SK-N-SH (cell line): ENCODE results near the gene TBRG1. TPM values are rescaled to one million over a fixed set of nuclear protein-coding genes. Genes with fewer than 3 reads are reported as not detected.

Source experiments
- CTCF ChIA-PET: fragments of 300-600, 350-600 bp; formaldehyde crosslinking; extraction: SDS; loops from one replicate; lab custom pipeline; 2021; lab: Yijun Ruan, JAX
- POLR2A ChIA-PET: fragments of 350-600 bp; sonication (Branson Sonifier 250); formaldehyde crosslinking; extraction: SDS; loops from one replicate; lab custom pipeline; 2020; ENCODE audit warnings: antibody characterized with exemption, inconsistent platforms; lab: Yijun Ruan, JAX
- DNase-seq: peaks from one replicate; pipeline ENCODE4 v3.0.0; 2012
- H2AFZ ChIP-seq: fragments of 200-600 bp; sonication (generic); 2 replicates; pipeline ENCODE4 v1.8.1; 2016; ENCODE audit warnings: antibody characterized with exemption, mild to moderate bottlenecking, low read depth
- H3F3A ChIP-seq: fragments of 200-600 bp; sonication (generic); replicated peaks from 2 replicates; pipeline ENCODE3; 2016; ENCODE audit warnings: antibody characterized with exemption, mild to moderate bottlenecking; ENCODE audit not compliant: insufficient read depth
- H3K27ac ChIP-seq, 2 experiments: fragments of 200-500 bp in 1 of 2; fragments of 200-600 bp in 1 of 2; sonication (Bioruptor generic) in 1 of 2; sonication (generic), shearing (Covaris generic) in 1 of 2; 2 replicates each; pipeline versions ENCODE4 v1.5.1 to v1.6.1; 2014 to 2016; ENCODE audit warnings: low read depth in 2 of 2, inconsistent platforms in 1 of 2, low read length in 1 of 2, mild to moderate bottlenecking in 1 of 2, mixed read lengths in 1 of 2
- H3K27me3 ChIP-seq: fragments of 200-600 bp; sonication (generic), shearing (Covaris generic); 2 replicates; pipeline ENCODE4 v1.6.1; 2016; ENCODE audit warnings: mixed run types; ENCODE audit not compliant: insufficient read depth
- H3K36me3 ChIP-seq, 2 experiments: fragments of 200-500 bp in 1 of 2; fragments of 200-600 bp in 1 of 2; sonication (Bioruptor generic) in 1 of 2; sonication (generic) in 1 of 2; replicated peaks in 1 of 2; 2 replicates each; pipeline versions ENCODE3 to v1.5.1; 2014 to 2016; ENCODE audit warnings: low read length in 1 of 2, mild to moderate bottlenecking in 1 of 2; ENCODE audit not compliant: insufficient read depth in 2 of 2, control insufficient read depth in 1 of 2
- H3K4me1 ChIP-seq, 2 experiments: fragments of 200-500 bp in 1 of 2; fragments of 200-600 bp in 1 of 2; sonication (Bioruptor generic) in 1 of 2; sonication (generic), shearing (Covaris generic) in 1 of 2; 2 replicates each; pipeline versions ENCODE4 v1.5.1 to v1.6.1; 2014 to 2016; ENCODE audit warnings: low read depth in 1 of 2, low read length in 1 of 2, mixed run types in 1 of 2; ENCODE audit not compliant: insufficient read depth in 2 of 2, control insufficient read depth in 1 of 2
- H3K4me2 ChIP-seq: fragments of 200-600 bp; sonication (generic), shearing (Covaris generic); 2 replicates; pipeline ENCODE4 v1.6.1; 2017; ENCODE audit warnings: mixed run types
- H3K4me3 ChIP-seq, 2 experiments: fragments of 200-500 bp in 1 of 2; fragments of 200-600 bp in 1 of 2; sonication (Bioruptor generic) in 1 of 2; sonication (generic), shearing (Covaris generic) in 1 of 2; 2 replicates each; pipeline versions ENCODE4 v1.5.1 to v1.8.1; 2014 to 2016; ENCODE audit warnings: low read depth in 2 of 2, inconsistent platforms in 1 of 2, low read length in 1 of 2, mild to moderate bottlenecking in 1 of 2, mixed read lengths in 1 of 2, moderate library complexity in 1 of 2
- H3K79me2 ChIP-seq: fragments of 200-600 bp; sonication (generic); 2 replicates; pipeline ENCODE4 v1.8.1; 2017; ENCODE audit warnings: mild to moderate bottlenecking; ENCODE audit not compliant: insufficient read depth
- H3K9ac ChIP-seq: fragments of 200-600 bp; sonication (generic); 2 replicates; pipeline ENCODE4 v1.6.1; 2017; ENCODE audit warnings: mixed run types
- H3K9me2 ChIP-seq: fragments of 200-600 bp; sonication (generic); 2 replicates; pipeline ENCODE4 v1.6.1; 2017; ENCODE audit warnings: mixed run types
- H3K9me3 ChIP-seq: fragments of 200-600 bp; sonication (generic); 2 replicates; pipeline ENCODE4 v1.6.1; 2017; ENCODE audit warnings: mixed run types, mild to moderate bottlenecking, moderate library complexity
- H4K20me1 ChIP-seq: fragments of 200-600 bp; sonication (generic); 2 replicates; pipeline ENCODE4 v1.6.1; 2017; ENCODE audit warnings: mild to moderate bottlenecking, mixed run types; ENCODE audit not compliant: insufficient read depth
- CHD2 ChIP-seq: fragments of 150-350 bp; IDR thresholded peaks from 2 replicates; pipeline ENCODE4 v1.6.1; 2018; ENCODE audit warnings: low read length; ENCODE audit not compliant: partially characterized antibody
- FOSL2 ChIP-seq: IDR thresholded peaks from 2 replicates; pipeline ENCODE4 v1.4.0; 2012; ENCODE audit warnings: low read depth, mild to moderate bottlenecking, moderate library complexity, borderline replicate concordance
- GABPA ChIP-seq: IDR thresholded peaks from 2 replicates; pipeline ENCODE4 v1.4.0; 2012; ENCODE audit warnings: low read depth, mild to moderate bottlenecking
- GATA2 ChIP-seq: sonication (generic); formaldehyde crosslinking; IDR thresholded peaks from 2 replicates; pipeline ENCODE4 v1.5.0; 2020; ENCODE audit warnings: mild to moderate bottlenecking, missing genetic modification reagents
- IRF3 ChIP-seq: fragments of 150-350 bp; IDR thresholded peaks from 2 replicates; pipeline ENCODE4 v1.6.1; 2016; ENCODE audit warnings: mild to moderate bottlenecking, low read depth, low read length
- MXI1 ChIP-seq: IDR thresholded peaks from 2 replicates; pipeline ENCODE4 v1.6.1; 2012; ENCODE audit warnings: mild to moderate bottlenecking, low read depth, low read length, improper control_type of control experiment
- NRF1 ChIP-seq: IDR thresholded peaks from 2 replicates; pipeline ENCODE4 v1.6.1; 2012; ENCODE audit warnings: low read depth, mild to moderate bottlenecking, low read length
- RAD21 ChIP-seq: IDR thresholded peaks from 2 replicates; pipeline ENCODE4 v1.6.1; 2012; ENCODE audit warnings: mild to moderate bottlenecking, low read length
- REST ChIP-seq: IDR thresholded peaks from 2 replicates; pipeline ENCODE4 v1.6.1; 2012; ENCODE audit warnings: mild to moderate bottlenecking, low read depth, low read length, moderate library complexity
- RFX5 ChIP-seq: IDR thresholded peaks from 2 replicates; pipeline ENCODE4 v1.6.1; 2012; ENCODE audit warnings: mild to moderate bottlenecking, improper control_type of control experiment, low read length
- RXRA ChIP-seq: IDR thresholded peaks from 2 replicates; pipeline ENCODE4 v1.4.0; 2012; ENCODE audit warnings: low read depth, mild to moderate bottlenecking, borderline replicate concordance
- SIN3A ChIP-seq: IDR thresholded peaks from 2 replicates; pipeline ENCODE4 v1.6.1; 2012; ENCODE audit warnings: low read depth, mild to moderate bottlenecking, low read length, moderate library complexity, borderline replicate concordance
- TCF12 ChIP-seq: IDR thresholded peaks from 2 replicates; pipeline ENCODE4 v1.4.0; 2012
- YY1 ChIP-seq: IDR thresholded peaks from 2 replicates; pipeline ENCODE4 v1.4.0; 2012; ENCODE audit warnings: low read depth, mild to moderate bottlenecking
- WGBS: methylation state at CpG from one replicate; pipeline ENCODE4 v1.1.6; 2017; ENCODE audit warnings: low lambda C conversion rate; 5-methylcytosine and 5-hydroxymethylcytosine counted together
- polyA plus RNA-seq, 3 experiments: library from polyadenylated mRNA; depleted of rRNA; stranded (reverse); fragments of >200 nt; gene quantifications; 2 replicates each; pipeline ENCODE4 v1.2.3, GENCODE V29; 2012
- TF ChIP-seq, protein P1 (sequence below): fragments of 200-600 bp; sonication (generic); IDR thresholded peaks from 2 replicates; pipeline ENCODE4 v1.6.1; 2017; ENCODE audit warnings: antibody characterized with exemption, mild to moderate bottlenecking, moderate library complexity

Gene TBRG1
- polyA plus RNA-seq, 1 of the 3 experiments (the other 2 are of a cell fraction) = 22.0 TPM

GRCh38 chr11:124627546-124627945, 4.9 kb downstream of the TBRG1 start:
- H3K4me2 ChIP-seq = no peak overlapping the region
- H3K9me2 ChIP-seq = no peaks in the 10 kb centered on the region
- CTCF ChIA-PET = interaction anchor here (0.9 to 1.5 kb wide), 3 partner anchors 11 to 135 kb away, joined by 3 to 8 read pairs (median 4); no protein-coding TSS in a partner anchor
- no peaks in the 10 kb centered on the region for H3K27me3 ChIP-seq
- 93% methylated on average over 5 of the region's 5 CpGs for WGBS
- no peak overlapping the region for H3K9ac ChIP-seq
- no peaks in the 10 kb centered on the region for H3K9me3 ChIP-seq
- H3K27ac ChIP-seq = no peak overlapping the region
- H3K4me3 ChIP-seq = no peak overlapping the region
- H3K4me1 ChIP-seq = peaks cover 4 to 8% of the 10 kb centered on the region in 2 experiments; a peak in 3 of 4 replicates
- H4K20me1 ChIP-seq = peaks cover 23% of the 10 kb centered on the region; the same call in 1 of the 2 replicates
- H3K79me2 ChIP-seq = peaks cover 45% of the 10 kb centered on the region
- POLR2A ChIA-PET = no interaction called here
- TF ChIP-seq YY1 = no peak
- TF ChIP-seq RFX5 = no peak
- no peak for TF ChIP-seq GABPA
- no peak for TF ChIP-seq RXRA
- no peak for TF ChIP-seq MXI1
- no peak for TF ChIP-seq GATA2 (CRISPR knock-in tag)
- no peak for TF ChIP-seq TCF12
- no peak for TF ChIP-seq SIN3A
- no peak for TF ChIP-seq FOSL2
- TF ChIP-seq NRF1 = no peak
- TF ChIP-seq, all 33 proteins: peak for 0
- Histone ChIP-seq H3F3A (peaks cover 5% of the 10 kb centered on the region), H3K36me3 (peaks cover 65 to 79% of the 10 kb centered on the region in 2 experiments), H2AFZ (no peak overlapping the region)
- no peak for DNase-seq

DNA sequence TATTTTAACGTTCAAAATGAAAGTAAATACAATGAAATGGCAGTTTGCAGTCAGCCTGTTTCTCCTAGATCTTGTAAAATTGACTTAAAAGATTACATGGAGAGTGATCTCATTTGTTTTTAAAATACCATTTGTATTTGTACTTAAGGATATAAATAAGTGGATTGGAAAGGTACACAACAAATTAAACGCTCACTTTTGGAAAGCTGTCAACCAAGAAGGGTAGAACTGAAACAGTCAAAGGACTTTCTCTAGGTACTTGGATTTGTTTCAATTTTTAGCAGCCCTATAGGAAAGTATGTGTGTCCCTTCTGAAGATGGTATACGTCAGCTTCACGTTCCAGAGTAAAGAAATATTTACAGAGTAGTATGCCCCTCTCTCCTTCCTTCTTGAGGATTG, 7.3 kb downstream of the TBRG1 start:
- Histone ChIP-seq H3K4me2 (no peak overlapping the region), H2AFZ (no peak overlapping the region), H3K9me2 (no peaks in the 10 kb centered on the region), H3K9me3 (no peaks in the 10 kb centered on the region), H3F3A (peaks cover 5% of the 10 kb centered on the region), H3K4me3 (no peak overlapping the region), H3K79me2 (peaks cover 23% of the 10 kb centered on the region), H3K27ac (no peak overlapping the region), H4K20me1 (peaks cover 7% of the 10 kb centered on the region; the same call in 1 of the 2 replicates), H3K4me1 (no peaks in the 10 kb centered on the region; a peak in 1 of 4 replicates), H3K9ac (no peak overlapping the region), H3K36me3 (peaks cover 83 to 95% of the 10 kb centered on the region in 2 experiments), H3K27me3 (no peaks in the 10 kb centered on the region)
- no peak for TF ChIP-seq CHD2
- no peak for TF ChIP-seq IRF3
- WGBS = 88% methylated on average over 4 of the region's 4 CpGs
- ChIA-PET POLR2A (no interaction called here), CTCF (interaction anchor here (0.9 to 6.1 kb wide), 4 partner anchors 10 to 246 kb away, joined by 3 to 44 read pairs (median 4); no protein-coding TSS in a partner anchor)
- no peak for DNase-seq

DNA sequence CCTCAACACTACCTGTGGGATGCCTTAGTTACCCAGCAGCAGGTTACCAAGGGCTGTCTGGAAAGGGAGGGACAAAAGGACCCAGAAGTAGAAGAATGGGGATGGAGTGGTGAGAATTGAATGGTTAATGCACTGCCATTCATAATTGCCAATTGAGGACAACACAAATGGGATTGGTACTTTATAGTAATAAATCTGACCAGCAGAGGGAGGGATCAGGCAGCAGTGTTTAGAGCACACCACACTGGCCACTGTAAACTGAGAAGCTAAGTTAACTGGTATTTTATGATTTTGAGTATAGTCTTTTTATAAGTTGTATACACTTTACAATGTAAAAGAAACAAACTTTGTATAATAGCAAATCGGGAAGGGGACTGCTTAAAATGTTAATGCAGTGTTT, 10.7 kb downstream of the TBRG1 start:
- CTCF ChIA-PET = interaction anchor here (0.8 to 6.1 kb wide), 5 partner anchors 10 to 233 kb away, joined by 3 to 44 read pairs (median 4); partner anchors contain the start of genes NRGN and TBRG1

More for the DNA sequence above, 10.7 kb downstream of the TBRG1 start:
- Histone ChIP-seq H3K27ac (no peak overlapping the region), H3K4me3 (no peak overlapping the region), H3K27me3 (no peaks in the 10 kb centered on the region), H3K4me2 (no peak overlapping the region), H4K20me1 (no peaks in the 10 kb centered on the region), H3K9me2 (no peaks in the 10 kb centered on the region), H3F3A (peaks cover 4% of the 10 kb centered on the region), H2AFZ (no peak overlapping the region), H3K9ac (no peak overlapping the region), H3K4me1 (no peaks in the 10 kb centered on the region)
- 42% methylated on average over 1 of the region's 1 CpG for WGBS
- POLR2A ChIA-PET = no interaction called here
- peak; percentile 22 for DNase-seq
- TF ChIP-seq REST = no peak
- TF ChIP-seq, protein P1, sequence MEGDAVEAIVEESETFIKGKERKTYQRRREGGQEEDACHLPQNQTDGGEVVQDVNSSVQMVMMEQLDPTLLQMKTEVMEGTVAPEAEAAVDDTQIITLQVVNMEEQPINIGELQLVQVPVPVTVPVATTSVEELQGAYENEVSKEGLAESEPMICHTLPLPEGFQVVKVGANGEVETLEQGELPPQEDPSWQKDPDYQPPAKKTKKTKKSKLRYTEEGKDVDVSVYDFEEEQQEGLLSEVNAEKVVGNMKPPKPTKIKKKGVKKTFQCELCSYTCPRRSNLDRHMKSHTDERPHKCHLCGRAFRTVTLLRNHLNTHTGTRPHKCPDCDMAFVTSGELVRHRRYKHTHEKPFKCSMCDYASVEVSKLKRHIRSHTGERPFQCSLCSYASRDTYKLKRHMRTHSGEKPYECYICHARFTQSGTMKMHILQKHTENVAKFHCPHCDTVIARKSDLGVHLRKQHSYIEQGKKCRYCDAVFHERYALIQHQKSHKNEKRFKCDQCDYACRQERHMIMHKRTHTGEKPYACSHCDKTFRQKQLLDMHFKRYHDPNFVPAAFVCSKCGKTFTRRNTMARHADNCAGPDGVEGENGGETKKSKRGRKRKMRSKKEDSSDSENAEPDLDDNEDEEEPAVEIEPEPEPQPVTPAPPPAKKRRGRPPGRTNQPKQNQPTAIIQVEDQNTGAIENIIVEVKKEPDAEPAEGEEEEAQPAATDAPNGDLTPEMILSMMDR = peak; percentile 55
- 0 out of 2 replicates have a peak, but pooled peaks have one; percentile 5 for TF ChIP-seq RAD21
- TF ChIP-seq, all 33 proteins: peak for 2
- H3K36me3 ChIP-seq = peaks cover 64 to 96% of the 10 kb centered on the region in 2 experiments
- no peaks in the 10 kb centered on the region; the same call in 1 of the 2 replicates for H3K79me2 ChIP-seq
- no peaks in the 10 kb centered on the region for H3K9me3 ChIP-seq
